ENCODE results near the gene KRTAP4-16.
"Not testable (repeated sequence)": the region's sequence is repeated elsewhere in the genome, so short reads cannot be mapped to it uniquely, and the experiment has no call there.

The KRTAP4-16 gene

DNA sequence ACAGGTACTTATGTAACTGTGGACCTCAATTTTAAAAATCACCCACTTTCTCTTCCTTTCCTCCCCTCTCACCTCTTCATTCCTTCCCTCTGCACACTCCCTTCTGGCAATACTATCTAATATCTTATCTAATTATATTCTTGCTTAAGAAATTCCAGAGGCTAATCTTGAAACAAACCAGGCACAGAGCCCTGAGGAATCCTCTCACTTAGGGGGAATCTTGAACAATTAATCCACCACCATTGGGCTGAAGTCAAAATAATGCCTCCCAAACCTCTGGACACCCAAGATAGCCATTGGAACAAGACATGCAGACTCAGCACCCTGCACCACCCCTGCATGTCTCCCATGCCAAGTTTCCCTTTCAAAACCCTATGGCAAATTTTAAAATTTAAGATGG lies 39.4 kb upstream of the KRTAP4-16 start:
- Histone ChIP-seq H3K9ac (ENCODE audit: low read depth, low read length, poor library complexity) (no peak overlapping the region), H2BK120ac (ENCODE audit: low read depth, low read length) (no peak overlapping the region), H3K23ac (ENCODE audit: low read depth, low read length, poor library complexity) (no peak overlapping the region), H2AK5ac (ENCODE audit: low read depth, low read length) (no peak overlapping the region), H3K14ac (ENCODE audit: low read length) (no peak overlapping the region), H2BK12ac (ENCODE audit: low read length) (no peak overlapping the region), H3K4me2 (ENCODE audit: insufficient read depth, low read length, poor library complexity, severe bottlenecking) (no peak overlapping the region), H2BK5ac (ENCODE audit: low read length) (no peak overlapping the region), H2BK15ac (ENCODE audit: low read length) (no peak overlapping the region), H3K79me1 (ENCODE audit: low read depth, low read length) (no peaks in the 10 kb centered on the region), H3K18ac (ENCODE audit: low read length) (no peak overlapping the region), H3K36me3 (replicated peaks in 1 of 2; ENCODE audit: control insufficient read depth in 2 of 2, insufficient read depth in 2 of 2, low read length in 2 of 2) (no peaks in the 10 kb centered on the region), H3K9me3 (replicated peaks in 1 of 2; ENCODE audit: control insufficient read depth in 2 of 2, insufficient read depth in 1 of 2, low read depth in 1 of 2, low read length in 2 of 2) (no peaks in the 10 kb centered on the region), H4K8ac (ENCODE audit: low read depth, low read length) (no peak overlapping the region), H3K27ac (replicated peaks; ENCODE audit: low read length) (no peak overlapping the region), H3K4me1 (ENCODE audit: control insufficient read depth in 2 of 2, insufficient read depth in 1 of 2, low read depth in 1 of 2, low read length in 2 of 2) (no peaks in the 10 kb centered on the region), H4K91ac (ENCODE audit: low read depth, low read length, poor library complexity) (no peak overlapping the region), H3K4me3 (ENCODE audit: low read length in 2 of 2) (no peak overlapping the region), H2AFZ (ENCODE audit: low read length) (no peak overlapping the region), H3K27me3 (ENCODE audit: control insufficient read depth in 3 of 3, insufficient read depth in 3 of 3, low read depth in 1 of 3, low read length in 3 of 3) (no peaks in the 10 kb centered on the region), H3K4ac (ENCODE audit: low read length) (no peak overlapping the region)
- DNase-seq (ENCODE audit: low spot score): no peak

DNA sequence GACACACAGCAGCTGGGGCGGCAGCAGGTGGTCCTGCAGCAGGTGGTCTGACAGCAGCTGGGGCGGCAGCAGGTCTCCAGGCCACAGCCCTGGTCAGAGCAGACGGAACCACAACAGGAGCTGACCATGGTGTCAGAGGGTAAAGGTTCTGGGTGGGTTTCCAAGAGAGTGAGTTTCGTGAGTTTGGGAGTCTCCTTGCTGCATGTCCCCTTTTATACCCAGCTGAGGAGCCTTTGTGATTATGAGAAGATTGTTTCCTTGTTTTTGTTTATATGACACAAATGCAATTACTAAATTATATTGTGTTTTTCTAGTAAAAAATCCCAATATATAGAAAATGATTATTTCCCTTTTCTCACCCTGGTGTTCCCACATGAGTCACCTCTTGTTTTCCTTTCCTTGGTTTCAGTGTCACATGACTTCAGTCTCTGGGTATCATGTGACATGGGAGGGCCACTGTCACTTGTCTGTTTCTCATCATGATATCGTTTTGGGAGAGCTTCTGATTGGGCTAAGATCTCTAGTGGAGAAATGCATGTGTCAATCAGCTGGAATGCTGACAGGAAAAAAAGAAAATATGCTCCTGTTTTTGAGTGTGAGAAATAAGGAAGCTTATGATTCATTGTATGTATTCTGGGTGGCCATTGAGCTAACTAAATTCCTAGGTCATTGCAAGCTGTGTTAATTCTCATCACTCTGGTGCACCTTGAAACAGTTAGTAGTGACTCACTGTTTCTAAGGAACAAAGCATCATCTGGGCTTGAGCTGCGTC lies 38.5 kb upstream of the KRTAP4-16 start, which contains the start of gene KRTAP4-6:
KRTAP4-6 (minus strand) TSS at position 185 of the 772 bp plus-strand sequence; CDS start at position 128, 57 bp downstream.
- H3K27me3 ChIP-seq (ENCODE audit: control insufficient read depth in 3 of 3, insufficient read depth in 3 of 3, low read depth in 1 of 3, low read length in 3 of 3): no peaks in the 10 kb centered on the region
- H2AFZ ChIP-seq (ENCODE audit: low read length): no peak within 1 kb of the TSS
- peak within 1 kb of the TSS; percentile 78 for H3K9ac ChIP-seq (ENCODE audit: low read depth, low read length, poor library complexity)
- no peaks in the 10 kb centered on the region for H3K4me1 ChIP-seq (ENCODE audit: control insufficient read depth in 2 of 2, insufficient read depth in 1 of 2, low read depth in 1 of 2, low read length in 2 of 2)
- no peak within 1 kb of the TSS for H3K4ac ChIP-seq (ENCODE audit: low read length)
- peak within 1 kb of the TSS; percentile 55 for H3K18ac ChIP-seq (ENCODE audit: low read length)
- H3K27ac ChIP-seq (replicated peaks; ENCODE audit: low read length): no peak within 1 kb of the TSS
- WGBS, 2 donors (ENCODE audit: extremely low coverage in 2 of 2, insufficient read length in 2 of 2, insufficient replicate concordance in 1 of 2): no CpG with 5 or more reads among the region's 6 CpGs
- DNase-seq (ENCODE audit: low spot score): no peak
- H2BK120ac ChIP-seq (ENCODE audit: low read depth, low read length): no peak within 1 kb of the TSS
- H3K36me3 ChIP-seq (replicated peaks in 1 of 2; ENCODE audit: control insufficient read depth in 2 of 2, insufficient read depth in 2 of 2, low read length in 2 of 2): no peaks in the 10 kb centered on the region
- H2BK15ac ChIP-seq (ENCODE audit: low read length): no peak within 1 kb of the TSS
- no peaks in the 10 kb centered on the region for H3K79me1 ChIP-seq (ENCODE audit: low read depth, low read length)
- no peak within 1 kb of the TSS for H3K23ac ChIP-seq (ENCODE audit: low read depth, low read length, poor library complexity)
- H3K9me3 ChIP-seq (replicated peaks in 1 of 2; ENCODE audit: control insufficient read depth in 2 of 2, insufficient read depth in 1 of 2, low read depth in 1 of 2, low read length in 2 of 2): no peaks in the 10 kb centered on the region
- H3K14ac ChIP-seq (ENCODE audit: low read length): no peak within 1 kb of the TSS
- no peak within 1 kb of the TSS for H2BK5ac ChIP-seq (ENCODE audit: low read length)
- H3K4me2 ChIP-seq (ENCODE audit: insufficient read depth, low read length, poor library complexity, severe bottlenecking): no peak within 1 kb of the TSS
- H4K8ac ChIP-seq (ENCODE audit: low read depth, low read length): no peak within 1 kb of the TSS
- H4K91ac ChIP-seq (ENCODE audit: low read depth, low read length, poor library complexity): peak within 1 kb of the TSS; percentile 22
- no peak within 1 kb of the TSS for H2BK12ac ChIP-seq (ENCODE audit: low read length)
- no peak within 1 kb of the TSS for H3K4me3 ChIP-seq (ENCODE audit: low read length in 2 of 2)
- H2AK5ac ChIP-seq (ENCODE audit: low read depth, low read length): peak within 1 kb of the TSS; percentile 29

DNA sequence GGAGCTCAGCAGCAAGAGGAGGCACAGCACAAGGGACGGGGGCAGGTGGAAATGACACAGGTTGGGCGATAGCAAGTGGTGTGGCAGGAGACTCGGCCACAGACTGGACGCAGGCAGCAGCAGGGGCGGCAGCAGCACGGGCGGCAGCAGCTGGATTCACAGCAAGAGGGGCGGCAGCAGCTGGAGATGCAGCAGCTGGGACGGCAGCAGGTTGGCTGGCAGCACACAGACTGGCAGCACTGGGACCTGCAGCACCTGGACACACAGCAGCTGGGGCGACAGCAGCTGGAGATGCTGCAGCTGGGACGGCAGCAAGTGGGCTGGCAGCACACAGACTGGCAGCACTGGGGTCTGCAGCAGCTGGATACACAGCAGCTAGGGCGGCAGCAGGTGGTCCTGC lies 37.9 kb upstream of the KRTAP4-16 start:
- H4K91ac ChIP-seq (ENCODE audit: low read depth, low read length, poor library complexity): peak overlapping the region; percentile 22
- not testable (repeated sequence) for H3K4me1 ChIP-seq (ENCODE audit: control insufficient read depth in 2 of 2, insufficient read depth in 1 of 2, low read depth in 1 of 2, low read length in 2 of 2); H3K36me3 ChIP-seq (replicated peaks in 1 of 2; ENCODE audit: control insufficient read depth in 2 of 2, insufficient read depth in 2 of 2, low read length in 2 of 2); H3K27me3 ChIP-seq (ENCODE audit: control insufficient read depth in 3 of 3, insufficient read depth in 3 of 3, low read depth in 1 of 3, low read length in 3 of 3); H2AFZ ChIP-seq (ENCODE audit: low read length); H3K79me1 ChIP-seq (ENCODE audit: low read depth, low read length); H3K4me2 ChIP-seq (ENCODE audit: insufficient read depth, low read length, poor library complexity, severe bottlenecking); H2BK12ac ChIP-seq (ENCODE audit: low read length); H3K4me3 ChIP-seq (ENCODE audit: low read length in 2 of 2); H3K14ac ChIP-seq (ENCODE audit: low read length); H3K27ac ChIP-seq (replicated peaks; ENCODE audit: low read length); H2BK120ac ChIP-seq (ENCODE audit: low read depth, low read length); H3K9me3 ChIP-seq (replicated peaks in 1 of 2; ENCODE audit: control insufficient read depth in 2 of 2, insufficient read depth in 1 of 2, low read depth in 1 of 2, low read length in 2 of 2); H4K8ac ChIP-seq (ENCODE audit: low read depth, low read length); H2BK5ac ChIP-seq (ENCODE audit: low read length); H3K4ac ChIP-seq (ENCODE audit: low read length); H2BK15ac ChIP-seq (ENCODE audit: low read length); H3K23ac ChIP-seq (ENCODE audit: low read depth, low read length, poor library complexity); DNase-seq (ENCODE audit: low spot score)
- H2AK5ac ChIP-seq (ENCODE audit: low read depth, low read length): peak overlapping the region; percentile 29
- H3K18ac ChIP-seq (ENCODE audit: low read length): peak overlapping the region; percentile 55
- peak overlapping the region; percentile 78 for H3K9ac ChIP-seq (ENCODE audit: low read depth, low read length, poor library complexity)
- WGBS, 2 donors (ENCODE audit: extremely low coverage in 2 of 2, insufficient read length in 2 of 2, insufficient replicate concordance in 1 of 2): no CpG with 5 or more reads among the region's 12 CpGs

DNA sequence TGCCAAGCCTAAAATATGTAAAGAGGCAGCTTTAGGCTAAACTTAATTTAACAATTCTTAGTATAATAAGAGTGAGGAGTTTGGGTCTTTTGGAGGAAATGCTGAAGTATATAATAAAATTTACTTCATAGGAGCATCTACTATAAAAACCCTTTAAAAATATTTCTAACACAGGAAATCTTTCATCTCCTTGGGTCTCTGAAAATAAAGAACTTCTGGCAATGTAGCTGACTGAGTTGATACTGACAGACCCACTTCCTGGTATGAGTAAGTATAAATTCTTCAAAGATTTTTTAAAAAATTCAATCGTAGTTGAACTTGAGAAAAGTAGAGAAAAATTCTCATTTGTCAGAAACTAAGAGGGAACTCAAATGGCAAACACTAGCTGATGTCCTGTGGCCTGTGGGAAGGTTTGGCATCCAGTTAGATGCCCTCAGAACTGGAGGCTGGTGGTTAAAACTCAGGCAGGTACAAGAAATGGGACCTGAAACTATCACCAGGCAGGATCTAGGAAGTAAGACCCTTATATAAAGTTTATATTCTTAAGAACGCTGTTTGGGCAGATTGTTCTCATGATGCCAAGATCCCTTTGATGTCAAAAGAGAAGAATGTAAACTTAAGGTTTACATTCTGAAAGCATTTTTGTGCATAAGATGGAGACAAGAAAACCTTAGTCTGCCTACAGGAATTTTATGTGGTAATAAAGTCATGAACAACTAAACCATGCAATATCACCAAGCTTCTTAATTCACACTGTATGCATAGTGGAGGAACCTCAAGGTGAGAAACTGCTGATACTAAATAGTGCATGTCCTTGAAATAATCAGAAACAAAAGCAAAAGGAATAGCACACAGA lies 32.1 kb upstream of the KRTAP4-16 start:
- Histone ChIP-seq H3K4me1 (ENCODE audit: control insufficient read depth in 2 of 2, insufficient read depth in 1 of 2, low read depth in 1 of 2, low read length in 2 of 2) (no peaks in the 10 kb centered on the region), H2BK5ac (ENCODE audit: low read length) (no peak overlapping the region), H3K18ac (ENCODE audit: low read length) (no peak overlapping the region), H3K27ac (replicated peaks; ENCODE audit: low read length) (no peak overlapping the region), H4K8ac (ENCODE audit: low read depth, low read length) (no peak overlapping the region), H2BK12ac (ENCODE audit: low read length) (no peak overlapping the region), H3K9me3 (replicated peaks in 1 of 2; ENCODE audit: control insufficient read depth in 2 of 2, insufficient read depth in 1 of 2, low read depth in 1 of 2, low read length in 2 of 2) (no peaks in the 10 kb centered on the region), H3K9ac (ENCODE audit: low read depth, low read length, poor library complexity) (no peak overlapping the region), H3K14ac (ENCODE audit: low read length) (no peak overlapping the region), H3K79me1 (ENCODE audit: low read depth, low read length) (no peaks in the 10 kb centered on the region), H2BK120ac (ENCODE audit: low read depth, low read length) (no peak overlapping the region), H3K4ac (ENCODE audit: low read length) (no peak overlapping the region), H4K91ac (ENCODE audit: low read depth, low read length, poor library complexity) (no peak overlapping the region), H2BK15ac (ENCODE audit: low read length) (no peak overlapping the region), H3K36me3 (replicated peaks in 1 of 2; ENCODE audit: control insufficient read depth in 2 of 2, insufficient read depth in 2 of 2, low read length in 2 of 2) (no peaks in the 10 kb centered on the region), H3K23ac (ENCODE audit: low read depth, low read length, poor library complexity) (no peak overlapping the region), H2AK5ac (ENCODE audit: low read depth, low read length) (no peak overlapping the region), H3K27me3 (ENCODE audit: control insufficient read depth in 3 of 3, insufficient read depth in 3 of 3, low read depth in 1 of 3, low read length in 3 of 3) (no peaks in the 10 kb centered on the region), H2AFZ (ENCODE audit: low read length) (no peak overlapping the region), H3K4me3 (ENCODE audit: low read length in 2 of 2) (no peak overlapping the region), H3K4me2 (ENCODE audit: insufficient read depth, low read length, poor library complexity, severe bottlenecking) (no peak overlapping the region)
- WGBS, 2 donors (ENCODE audit: extremely low coverage in 2 of 2, insufficient read length in 2 of 2, insufficient replicate concordance in 1 of 2): no CpG with 5 or more reads among the region's 2 CpGs
- no peak for DNase-seq (ENCODE audit: low spot score)
